GM18867 (cell line): ENCODE data around the gene SLC22A6.

ENCODE experiments used
- ATAC-seq: cut with Tn5 transposase; IDR thresholded peaks from one replicate; pipeline ENCODE4 v1.9.1; 2021; ENCODE audit warnings: mild to moderate bottlenecking, moderate library complexity; ENCODE audit not compliant: unreplicated experiment

SLC22A6 gene, protein sequence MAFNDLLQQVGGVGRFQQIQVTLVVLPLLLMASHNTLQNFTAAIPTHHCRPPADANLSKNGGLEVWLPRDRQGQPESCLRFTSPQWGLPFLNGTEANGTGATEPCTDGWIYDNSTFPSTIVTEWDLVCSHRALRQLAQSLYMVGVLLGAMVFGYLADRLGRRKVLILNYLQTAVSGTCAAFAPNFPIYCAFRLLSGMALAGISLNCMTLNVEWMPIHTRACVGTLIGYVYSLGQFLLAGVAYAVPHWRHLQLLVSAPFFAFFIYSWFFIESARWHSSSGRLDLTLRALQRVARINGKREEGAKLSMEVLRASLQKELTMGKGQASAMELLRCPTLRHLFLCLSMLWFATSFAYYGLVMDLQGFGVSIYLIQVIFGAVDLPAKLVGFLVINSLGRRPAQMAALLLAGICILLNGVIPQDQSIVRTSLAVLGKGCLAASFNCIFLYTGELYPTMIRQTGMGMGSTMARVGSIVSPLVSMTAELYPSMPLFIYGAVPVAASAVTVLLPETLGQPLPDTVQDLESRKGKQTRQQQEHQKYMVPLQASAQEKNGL

GRCh38 chr11:62984451-62984991 lies at the start of gene SLC22A6:
Gene SLC22A6 (minus strand): TSS chr11:62984967. CDS start chr11:62984690, 277 bp downstream.
- no peak for ATAC-seq

DNA sequence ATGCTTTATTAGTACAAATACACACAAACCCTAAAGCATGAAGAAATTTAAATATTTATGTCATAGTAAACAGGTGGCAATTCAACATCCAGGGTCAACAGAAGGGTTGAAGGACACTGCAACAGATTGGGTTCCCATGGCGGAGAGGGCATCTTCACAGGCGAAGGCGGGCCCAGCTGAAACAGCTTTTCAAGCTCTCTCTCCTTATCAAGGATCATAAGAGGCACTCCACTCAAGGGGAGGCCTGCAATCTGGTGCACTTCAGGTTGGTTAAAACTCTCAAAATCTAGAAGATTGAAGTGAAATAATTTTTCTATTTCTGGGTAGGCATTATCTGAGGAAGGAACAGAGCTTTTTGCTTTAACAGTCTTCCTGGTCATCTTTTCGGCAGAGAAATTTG lies 47.7 kb upstream of the SLC22A6 start:
- no peak for ATAC-seq

GRCh38 chr11:63023841-63024648 lies 39.3 kb upstream of the SLC22A6 start:
- no peak for ATAC-seq

GRCh38 chr11:63023222-63023814 lies 38.6 kb upstream of the SLC22A6 start:
- ATAC-seq = no peak

GRCh38 chr11:63022441-63022840 lies 37.7 kb upstream of the SLC22A6 start:
- no peak for ATAC-seq

DNA sequence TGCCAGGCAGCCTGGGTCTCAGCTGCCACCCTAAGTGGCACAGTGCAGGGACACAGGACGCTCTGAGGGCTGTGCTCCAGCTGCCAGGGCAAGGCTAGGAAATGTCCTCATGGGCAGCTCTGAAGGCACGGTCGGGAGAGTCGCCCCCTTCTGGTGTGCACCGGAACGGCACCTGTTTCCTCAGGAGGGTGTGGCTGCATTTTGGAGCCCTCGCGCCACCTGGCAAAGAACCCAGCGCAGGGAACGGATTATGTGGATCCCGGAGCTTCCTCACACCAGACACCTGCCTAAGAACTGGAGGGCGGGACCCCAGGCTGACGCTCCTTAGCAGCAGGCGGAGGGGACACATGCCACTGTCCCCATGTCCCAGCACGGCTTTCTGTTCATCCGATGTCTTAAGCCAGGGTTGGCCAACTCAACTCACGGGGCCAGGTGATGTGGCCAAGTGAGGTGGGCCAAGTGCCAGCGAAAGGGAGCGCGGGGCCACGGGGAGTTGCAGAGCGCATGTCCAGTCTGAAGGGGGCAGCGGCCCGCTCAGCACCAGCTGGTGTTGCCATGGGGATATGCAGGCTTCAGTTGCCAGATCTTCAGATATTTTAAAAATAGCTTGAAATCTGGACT lies 36.0 kb upstream of the SLC22A6 start:
- ATAC-seq = no peak

DNA sequence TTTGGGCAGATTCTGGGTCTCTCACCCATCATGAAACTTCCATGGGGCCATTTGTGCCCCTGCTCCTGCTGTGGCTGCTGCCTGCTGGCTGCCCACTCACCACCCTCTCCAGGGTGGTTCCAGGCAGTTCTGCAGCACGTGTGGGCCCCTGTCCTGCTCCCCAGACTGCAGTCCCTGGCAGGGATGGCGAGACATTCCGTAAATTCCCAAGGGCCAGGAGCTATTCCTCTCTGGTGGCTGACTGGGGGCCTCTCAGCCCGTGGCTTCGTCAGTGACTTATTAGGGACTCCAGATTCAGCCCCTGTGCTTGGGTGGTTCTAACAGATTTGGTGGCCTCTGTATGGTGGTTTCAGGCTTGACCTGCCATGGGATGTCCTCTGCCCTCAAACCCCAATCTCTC lies 34.7 kb upstream of the SLC22A6 start:
- ATAC-seq = no peak

GRCh38 chr11:63017306-63017974 lies 32.7 kb upstream of the SLC22A6 start:
- no peak for ATAC-seq

DNA sequence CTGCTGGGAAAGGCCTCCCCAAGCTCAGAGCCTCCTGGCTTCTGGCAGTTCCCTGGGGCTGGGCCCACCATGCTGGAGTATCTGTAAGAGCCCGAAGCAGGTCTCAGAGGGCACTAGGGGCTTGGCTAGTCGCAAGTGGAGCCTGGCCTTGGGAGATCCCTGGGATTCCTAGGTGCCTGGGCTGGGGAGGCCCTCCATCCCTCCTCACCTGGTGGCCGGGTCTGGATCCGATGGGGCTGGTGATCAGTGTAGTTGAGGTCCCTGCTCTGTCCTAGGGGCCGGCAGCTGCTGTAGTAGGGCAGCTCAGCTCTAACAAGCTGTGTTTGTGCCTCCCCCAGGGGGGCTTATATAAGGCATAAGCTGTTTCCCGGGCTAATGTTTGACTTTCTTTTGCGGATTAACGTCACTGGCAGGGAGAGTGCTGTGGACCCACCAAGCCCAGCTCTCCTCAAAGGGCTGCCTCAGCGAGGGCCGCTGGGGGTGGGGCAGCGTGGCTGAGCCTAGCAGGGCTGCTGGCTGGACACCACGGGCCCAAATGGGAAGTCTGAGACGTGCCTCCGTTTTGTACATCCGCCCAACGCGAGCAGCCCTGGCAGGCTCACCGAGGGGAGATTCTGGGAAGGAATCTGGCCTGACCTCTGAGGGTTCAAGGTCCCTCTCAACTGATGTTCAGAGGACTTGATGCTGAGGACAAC lies 30.9 kb upstream of the SLC22A6 start, which contains the start of gene SLC22A8:
Gene SLC22A8 (minus strand): TSS at position 321 of the 695 bp plus-strand sequence. CDS start 883 bp downstream, outside the sequence.
- ATAC-seq = no peak

DNA sequence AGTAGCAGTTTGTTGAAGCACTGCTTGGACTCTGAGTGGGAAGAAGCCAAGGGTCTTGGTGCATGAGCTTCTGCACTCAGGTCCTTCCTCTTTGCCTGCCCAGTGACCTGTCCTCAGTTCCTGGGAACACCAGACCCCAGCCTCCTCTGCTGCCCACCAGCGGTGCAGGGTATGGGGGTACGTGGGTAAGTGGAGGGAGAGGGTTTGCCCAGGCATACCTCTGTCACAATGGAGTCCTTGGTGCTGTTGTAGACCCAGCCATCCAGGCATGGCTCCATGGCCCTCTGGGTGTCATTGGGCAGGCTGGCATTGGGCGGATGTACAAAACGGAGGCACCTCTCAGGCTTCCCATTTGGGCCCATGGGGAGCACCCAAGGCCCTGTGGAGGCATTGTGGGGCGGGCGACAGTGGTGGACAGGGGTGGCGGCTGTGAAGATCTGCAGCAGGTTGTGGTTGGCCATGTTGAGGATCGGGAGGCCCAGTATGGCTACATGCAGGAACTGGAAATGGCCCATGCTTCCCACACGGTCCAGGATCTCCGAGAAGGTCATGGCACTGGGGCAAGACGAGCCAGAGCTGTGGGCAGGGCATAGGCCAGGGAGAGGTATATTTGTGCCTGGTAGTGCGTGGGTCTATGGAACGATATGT lies 29.8 kb upstream of the SLC22A6 start:
- ATAC-seq = no peak

DNA sequence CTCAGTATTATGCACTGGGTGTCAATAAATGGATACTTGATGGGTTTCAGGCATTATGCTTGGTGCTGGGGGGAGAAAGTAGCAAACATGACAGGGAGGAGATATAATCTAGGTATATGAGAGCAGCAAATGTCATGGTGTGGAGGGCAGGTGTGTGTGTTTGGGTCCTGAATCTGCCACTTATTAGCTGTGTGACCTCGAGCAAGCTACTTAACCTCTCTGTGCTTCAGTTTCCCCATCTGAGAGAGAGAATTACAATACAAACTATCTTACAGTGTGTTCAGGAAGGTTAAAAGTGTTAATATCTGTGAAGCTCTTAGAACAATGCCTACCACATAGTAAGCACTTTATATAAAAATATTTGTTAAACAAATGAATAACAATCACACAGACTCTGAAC lies 28.1 kb upstream of the SLC22A6 start:
- no peak for ATAC-seq

- ATAC-seq = no peak
Measured at GRCh38 chr11:63012430-63012829, 27.7 kb upstream of the SLC22A6 start.

GRCh38 chr11:63010934-63011439 lies 26.2 kb upstream of the SLC22A6 start:
- ATAC-seq = no peak

GRCh38 chr11:63007920-63008319 lies 23.2 kb upstream of the SLC22A6 start:
- no peak for ATAC-seq

GRCh38 chr11:63001456-63001855 lies 16.7 kb upstream of the SLC22A6 start:
- no peak for ATAC-seq

DNA sequence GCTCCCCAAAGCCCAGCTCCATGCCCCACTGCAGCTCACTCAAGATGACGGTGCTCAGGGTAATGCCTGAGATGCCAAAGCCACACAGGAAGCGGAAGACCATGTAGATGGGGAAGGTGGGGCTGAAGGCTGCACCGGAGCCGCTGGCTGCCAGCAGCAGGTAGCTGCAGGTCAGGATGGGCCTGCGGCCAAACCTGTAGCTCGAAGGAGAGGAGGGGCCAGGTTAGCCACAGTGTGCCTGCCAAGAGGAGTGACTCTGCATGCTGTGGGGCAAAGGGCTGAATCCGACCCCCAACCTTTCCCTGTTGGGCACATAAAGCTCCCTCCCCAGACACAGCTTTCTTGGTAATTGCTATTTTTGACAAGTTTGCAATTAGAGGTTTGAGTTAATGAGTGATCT lies 14.9 kb upstream of the SLC22A6 start:
- ATAC-seq = no peak

- no peak for ATAC-seq
Measured at GRCh38 chr11:62999156-62999555, 14.4 kb upstream of the SLC22A6 start.

- no peak for ATAC-seq
Measured at GRCh38 chr11:62996271-62996670, 11.5 kb upstream of the SLC22A6 start.

DNA sequence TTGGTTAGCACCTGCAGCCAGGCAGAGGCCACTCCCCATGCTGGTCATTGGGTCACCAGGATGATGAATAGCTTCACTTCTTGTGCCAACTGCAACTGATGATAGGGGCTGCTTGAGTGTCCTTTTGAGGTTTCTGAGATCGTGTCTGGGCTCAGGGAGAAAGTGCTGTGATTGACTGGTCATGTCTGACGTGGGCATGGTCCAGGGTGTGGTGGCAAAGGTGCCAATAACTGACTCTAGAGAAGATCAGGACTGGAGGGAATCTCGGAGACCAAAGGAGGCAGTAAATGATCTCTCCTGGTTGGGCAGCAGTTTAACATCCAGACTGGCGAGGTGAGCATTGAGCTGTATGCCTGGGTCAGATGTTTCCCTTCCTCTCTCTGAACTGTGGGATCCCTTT lies 10.0 kb upstream of the SLC22A6 start:
- ATAC-seq = no peak
